ENCODE results near the gene FKBP2. TPM values are rescaled to one million over a fixed set of nuclear protein-coding genes. Genes with fewer than 3 reads are reported as not detected.
A peak's percentile ranks its signal among the peaks of the same experiment; 100 is the strongest.

The FKBP2 gene
- total RNA-seq, 1 donor from 2014 or later: 31.4 TPM

- ChIA-PET CTCF (no interaction called here), POLR2A (interaction anchor here (1.9 kb wide), 1 partner anchor 14 kb away, joined by 6 read pairs; no protein-coding TSS in a partner anchor)
- H3K36me3 Mint-ChIP-seq (ENCODE audit: low read depth): peaks cover 9% of the 10 kb centered on the region
- no peak overlapping the region for H3K4me3 Mint-ChIP-seq
- no peak for TF ChIP-seq CTCF (IDR thresholded peaks at IDR 0.05)
- no peak for ATAC-seq (ENCODE audit: low read depth)
- no peak for DNase-seq
- no peak overlapping the region for H3K27ac Mint-ChIP-seq
- H3K4me1 Mint-ChIP-seq: peaks cover 21% of the 10 kb centered on the region
- no peaks in the 10 kb centered on the region for H3K27me3 Mint-ChIP-seq
- no peaks in the 10 kb centered on the region for H3K9me3 Mint-ChIP-seq
- intact Hi-C loops (cut with micrococcal nuclease): no loop called here
Observed at GRCh38 chr11:64255135-64256128, 14.5 kb downstream of the FKBP2 start.

- CTCF ChIA-PET: no interaction called here
- Mint-ChIP-seq H3K4me3 (no peak overlapping the region), H3K27me3 (no peaks in the 10 kb centered on the region), H3K4me1 (peaks cover 19% of the 10 kb centered on the region), H3K36me3 (ENCODE audit: low read depth) (peaks cover 9% of the 10 kb centered on the region), H3K9me3 (no peaks in the 10 kb centered on the region), H3K27ac (no peak overlapping the region)
- intact Hi-C loops (cut with micrococcal nuclease): no loop called here
- POLR2A ChIA-PET: no interaction called here
- TF ChIP-seq CTCF (IDR thresholded peaks at IDR 0.05): no peak
- no peak for DNase-seq
- no peak for ATAC-seq (ENCODE audit: low read depth)
Observed at GRCh38 chr11:64256300-64256699, 15.4 kb downstream of the FKBP2 start.

DNA sequence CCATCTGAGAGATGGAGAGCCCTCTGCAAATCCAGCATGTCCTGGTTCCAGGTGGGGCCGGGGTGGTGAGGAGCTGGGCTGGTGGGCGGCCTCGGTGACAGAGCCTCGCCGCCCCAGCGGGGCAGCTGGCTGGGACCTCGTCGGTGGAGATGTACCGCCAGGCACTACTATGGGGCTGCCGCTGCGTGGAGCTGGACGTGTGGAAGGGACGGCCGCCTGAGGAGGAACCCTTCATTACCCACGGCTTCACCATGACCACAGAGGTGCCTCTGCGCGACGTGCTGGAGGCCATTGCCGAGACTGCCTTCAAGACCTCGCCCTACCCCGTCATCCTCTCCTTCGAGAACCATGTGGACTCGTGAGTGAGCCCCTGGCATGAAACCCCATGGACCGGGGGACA is 17.5 kb downstream of the FKBP2 start:
- H3K36me3 Mint-ChIP-seq (ENCODE audit: low read depth): peaks cover 11% of the 10 kb centered on the region
- H3K9me3 Mint-ChIP-seq: no peaks in the 10 kb centered on the region
- peaks cover 11% of the 10 kb centered on the region for H3K4me1 Mint-ChIP-seq
- CTCF ChIA-PET: interaction anchor here (1.0 kb wide), 1 partner anchor 9 kb away, joined by 3 read pairs; no protein-coding TSS in a partner anchor
- DNase-seq (no peak), ATAC-seq (ENCODE audit: low read depth) (no peak)
- intact Hi-C loops (cut with micrococcal nuclease): no loop called here
- H3K27me3 Mint-ChIP-seq: no peaks in the 10 kb centered on the region
- no peak overlapping the region for H3K4me3 Mint-ChIP-seq
- TF ChIP-seq CTCF (IDR thresholded peaks at IDR 0.05): no peak
- POLR2A ChIA-PET: no interaction called here
- H3K27ac Mint-ChIP-seq: no peak overlapping the region

- Mint-ChIP-seq H3K27ac (no peak overlapping the region), H3K4me1 (peaks cover 11% of the 10 kb centered on the region), H3K36me3 (ENCODE audit: low read depth) (peaks cover 11% of the 10 kb centered on the region), H3K4me3 (no peak overlapping the region), H3K9me3 (no peaks in the 10 kb centered on the region), H3K27me3 (no peaks in the 10 kb centered on the region)
- CTCF ChIA-PET: interaction anchor here (1.0 kb wide), 1 partner anchor 9 kb away, joined by 3 read pairs; no protein-coding TSS in a partner anchor
- TF ChIP-seq CTCF (IDR thresholded peaks at IDR 0.05): no peak
- DNase-seq (no peak), ATAC-seq (ENCODE audit: low read depth) (no peak)
- POLR2A ChIA-PET: interaction anchor here (0.6 kb wide), 1 partner anchor 68 kb away, joined by 4 read pairs; no protein-coding TSS in a partner anchor
- intact Hi-C loops (cut with micrococcal nuclease): no loop called here
Observed at GRCh38 chr11:64258946-64259532, 18.1 kb downstream of the FKBP2 start.

DNA sequence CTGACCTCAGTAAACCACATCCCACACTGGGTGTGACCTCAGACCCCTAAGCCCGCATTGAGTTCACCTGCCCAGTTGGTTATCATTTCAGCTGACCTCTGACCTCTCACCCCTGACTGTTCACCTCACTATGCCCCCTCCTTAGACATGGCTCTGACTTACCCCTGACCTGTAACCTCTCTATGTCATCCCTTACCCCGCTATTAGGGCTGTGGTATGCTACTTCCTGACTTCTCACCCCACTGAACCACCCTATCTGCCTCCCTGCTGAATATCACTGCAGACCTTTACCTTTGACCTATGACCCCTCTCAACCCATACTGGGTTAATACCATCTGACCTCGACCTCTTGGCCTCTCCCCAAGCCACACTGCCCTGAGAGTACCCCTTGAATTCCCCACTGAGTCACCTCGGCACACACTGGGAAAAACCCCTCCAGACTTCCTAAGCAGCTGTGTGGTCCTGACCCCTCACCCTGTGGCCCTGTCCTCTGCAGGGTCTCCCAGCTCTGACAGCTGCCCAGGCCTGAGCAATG is 18.7 kb downstream of the FKBP2 start:
- POLR2A ChIA-PET: interaction anchor here (0.6 to 0.9 kb wide), 3 partner anchors 46 to 515 kb away, joined by 3 to 4 read pairs (median 3); partner anchors contain the start of gene ESRRA
- intact Hi-C loops (cut with micrococcal nuclease): no loop called here

More for the DNA sequence above, 18.7 kb downstream of the FKBP2 start:
- Mint-ChIP-seq H3K36me3 (ENCODE audit: low read depth) (peaks cover 11% of the 10 kb centered on the region), H3K27me3 (no peaks in the 10 kb centered on the region), H3K4me1 (peaks cover 11% of the 10 kb centered on the region), H3K4me3 (no peak overlapping the region), H3K9me3 (no peaks in the 10 kb centered on the region), H3K27ac (peak overlapping the region; percentile 6)
- DNase-seq: no peak
- no peak for TF ChIP-seq CTCF (IDR thresholded peaks at IDR 0.05)
- peak; percentile 28 for ATAC-seq (ENCODE audit: low read depth)
- CTCF ChIA-PET: no interaction called here

All from activated B cell treated with CpG ODN at 0.5 μM for 24 hours (primary cell).